GM21390 (cell line): ENCODE measurements around the gene SLC39A8.
"Not testable (repeated sequence)": the region's sequence is repeated elsewhere in the genome, so short reads cannot be mapped to it uniquely, and the experiment has no call there.

ENCODE experiments used
- ATAC-seq: cut with Tn5 transposase; IDR thresholded peaks from one replicate; pipeline ENCODE4 v1.9.1; 2021; ENCODE audit not compliant: unreplicated experiment

SLC39A8 gene

GRCh38 chr4:102244878-102245535, 100.3 kb downstream of the SLC39A8 start:
- ATAC-seq, result no peak

- ATAC-seq, result not testable (repeated sequence)
These were observed 102.0 kb downstream of the SLC39A8 start for GRCh38 chr4:102243296-102243695.

- ATAC-seq, result no peak
These were observed 110.9 kb downstream of the SLC39A8 start for GRCh38 chr4:102234243-102234838.

GRCh38 chr4:102230194-102230593, 115.1 kb downstream of the SLC39A8 start:
- no peak for ATAC-seq

- no peak for ATAC-seq
These were observed 117.9 kb downstream of the SLC39A8 start for GRCh38 chr4:102227388-102227787.

GRCh38 chr4:102223461-102223860, 121.8 kb downstream of the SLC39A8 start:
- ATAC-seq, result no peak

GRCh38 chr4:102222838-102223409, 122.4 kb downstream of the SLC39A8 start:
- ATAC-seq, result no peak

- ATAC-seq, result no peak
These were observed 126.2 kb downstream of the SLC39A8 start for GRCh38 chr4:102219129-102219528.

GRCh38 chr4:102218656-102219055, 126.6 kb downstream of the SLC39A8 start:
- no peak for ATAC-seq

GRCh38 chr4:102217775-102218355, 127.4 kb downstream of the SLC39A8 start:
- no peak for ATAC-seq

GRCh38 chr4:102217345-102217744, 127.9 kb downstream of the SLC39A8 start:
- ATAC-seq, result no peak

GRCh38 chr4:102216666-102217065, 128.6 kb downstream of the SLC39A8 start:
- ATAC-seq, result no peak

GRCh38 chr4:102213031-102213430, 132.3 kb downstream of the SLC39A8 start:
- no peak for ATAC-seq
